NCI-H345 treated with DMSO at 0.1 percent for 48 hours (cell line): ENCODE results near the gene ZWILCH.
"Not testable (repeated sequence)": the region's sequence is repeated elsewhere in the genome, so short reads cannot be mapped to it uniquely, and the experiment has no call there.

Experiments
- DNase-seq: peaks from one replicate; lab custom pipeline; 2025; ENCODE audit not compliant: unreplicated experiment; lab: John Stamatoyannopoulos, UW

The ZWILCH gene

DNA sequence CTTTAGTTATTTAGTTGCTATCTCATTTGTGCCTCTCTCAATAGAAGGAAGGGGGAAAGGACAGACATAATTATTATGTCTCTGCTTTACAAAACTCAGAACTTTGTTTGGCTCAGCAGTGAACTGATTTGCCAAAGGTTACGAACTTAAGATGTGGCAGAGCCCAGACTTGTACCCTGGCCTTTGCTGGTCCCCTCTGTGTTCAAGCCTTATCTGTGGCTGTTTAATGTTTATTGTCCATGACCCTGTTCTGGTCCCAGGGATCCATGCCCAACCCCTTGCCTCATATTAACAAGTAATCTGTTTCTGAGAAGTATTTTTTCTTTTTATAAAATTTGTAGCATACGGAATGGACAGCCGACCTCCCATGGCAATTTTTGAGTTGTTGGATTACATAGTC is 18.2 kb upstream of the ZWILCH start:
- DNase-seq, result no peak

DNA sequence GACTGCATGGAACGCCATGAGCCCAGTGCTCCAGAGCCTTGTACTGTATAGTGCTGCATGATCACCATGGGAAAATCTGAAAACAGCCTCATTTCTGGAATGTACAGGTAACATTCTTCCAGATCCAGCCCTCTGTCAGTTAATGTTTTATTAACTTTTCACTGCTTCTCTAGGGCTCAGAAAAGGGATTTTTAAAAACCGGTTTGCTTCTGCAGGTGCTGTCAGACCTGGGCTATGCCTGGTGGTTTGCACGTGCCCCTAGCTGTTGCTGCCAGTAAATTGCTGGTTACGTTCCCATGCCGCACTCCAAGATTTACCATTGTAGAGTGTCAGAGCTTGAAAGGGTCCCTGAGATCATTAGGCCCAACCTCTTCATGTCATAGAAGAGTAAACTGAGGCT is 16.6 kb upstream of the ZWILCH start:
- DNase-seq, result no peak

DNA sequence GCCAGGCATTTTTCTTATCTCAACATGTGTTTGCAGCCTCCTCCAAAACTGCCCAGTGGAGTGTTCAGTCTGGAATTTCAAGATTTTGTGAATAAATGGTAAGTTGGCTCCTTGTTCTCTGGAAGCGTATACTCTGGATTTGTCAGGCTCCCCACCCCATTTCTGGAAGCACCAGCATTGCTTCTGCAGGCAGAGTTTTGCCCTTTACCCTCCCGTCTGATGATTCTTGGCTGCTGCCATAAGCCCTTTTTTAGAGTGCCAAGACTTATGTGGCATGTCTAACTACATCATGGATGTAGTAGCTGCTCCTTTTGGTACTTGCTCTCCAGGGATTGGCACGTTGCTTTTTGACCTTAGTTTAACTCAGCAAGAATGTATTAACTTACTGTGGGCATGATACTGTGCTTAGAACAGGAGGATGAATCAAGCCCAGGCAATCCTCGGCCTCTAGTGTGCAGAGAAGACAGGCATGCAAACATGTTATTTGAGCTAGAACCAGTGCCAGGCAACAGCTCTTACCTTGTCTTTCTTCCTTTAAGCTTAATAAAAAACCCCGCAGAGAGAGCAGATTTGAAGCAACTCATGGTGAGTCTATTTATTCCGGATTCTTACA is 15.8 kb upstream of the ZWILCH start:
- DNase-seq, result no peak

DNA sequence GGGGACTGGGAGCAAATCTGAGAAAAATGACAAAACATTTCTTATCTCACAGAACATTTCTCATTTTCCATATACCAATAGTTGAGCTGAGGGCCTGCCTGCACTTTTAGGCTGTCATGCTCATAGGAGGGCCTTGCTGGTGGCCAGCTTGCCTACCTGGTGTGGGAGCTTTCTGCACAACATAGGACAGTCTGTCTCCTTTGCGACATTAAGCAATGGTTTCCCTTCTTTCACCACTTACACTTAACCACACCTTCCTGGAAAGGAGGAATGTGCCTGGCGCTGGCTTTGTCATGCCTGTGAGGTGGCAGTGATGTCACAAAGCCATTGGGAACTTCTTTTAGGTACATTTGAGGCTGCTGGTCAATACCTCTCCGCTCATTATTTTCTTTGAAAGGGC is 13.3 kb upstream of the ZWILCH start:
- no peak for DNase-seq

DNA sequence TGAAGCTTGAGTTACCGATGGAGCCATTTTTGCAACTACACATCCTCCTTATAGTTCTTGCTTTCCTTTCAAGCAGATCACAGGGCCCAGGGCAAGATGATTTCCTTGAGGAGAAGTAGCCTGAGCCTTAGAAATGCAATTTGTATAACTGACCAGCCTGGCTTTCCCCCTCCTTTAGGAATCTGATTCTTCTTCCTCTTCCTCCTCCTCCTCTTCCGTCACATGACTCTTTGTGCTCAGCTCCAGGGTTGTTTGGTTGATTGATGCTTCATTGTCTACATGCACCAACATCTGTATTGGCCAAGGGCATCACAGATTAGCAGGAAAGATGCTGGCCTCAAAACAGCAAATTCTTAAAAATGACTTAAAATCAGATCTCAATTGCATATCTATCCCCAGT is 10.9 kb upstream of the ZWILCH start:
- DNase-seq, result no peak

DNA sequence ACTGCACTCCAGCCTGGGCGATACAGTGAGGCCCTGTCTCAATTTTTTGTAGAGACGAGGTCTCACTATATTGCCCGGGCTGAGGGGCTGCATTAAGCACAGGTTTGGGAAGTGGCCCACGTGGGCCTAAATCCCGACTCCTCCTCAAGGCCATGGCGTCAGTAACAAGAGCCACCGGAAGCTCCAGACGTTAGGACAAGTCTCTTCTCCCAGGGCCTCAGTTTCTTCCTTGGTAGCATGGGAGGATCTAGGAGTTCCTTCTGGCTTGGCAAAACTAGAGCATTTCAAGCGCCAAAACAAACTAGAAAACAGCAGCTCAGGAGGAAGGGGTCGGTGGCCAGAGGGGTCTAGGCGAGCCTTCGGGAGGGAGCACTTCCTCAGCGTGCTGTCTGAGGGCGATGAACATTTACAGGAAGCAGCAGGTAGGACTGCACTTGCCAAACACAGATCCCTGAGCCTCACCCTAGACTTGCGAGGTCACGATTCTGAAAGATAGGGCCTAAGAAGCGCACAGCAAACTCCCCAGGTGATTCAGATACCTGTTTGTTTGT is 8.1 kb upstream of the ZWILCH start:
- no peak for DNase-seq

DNA sequence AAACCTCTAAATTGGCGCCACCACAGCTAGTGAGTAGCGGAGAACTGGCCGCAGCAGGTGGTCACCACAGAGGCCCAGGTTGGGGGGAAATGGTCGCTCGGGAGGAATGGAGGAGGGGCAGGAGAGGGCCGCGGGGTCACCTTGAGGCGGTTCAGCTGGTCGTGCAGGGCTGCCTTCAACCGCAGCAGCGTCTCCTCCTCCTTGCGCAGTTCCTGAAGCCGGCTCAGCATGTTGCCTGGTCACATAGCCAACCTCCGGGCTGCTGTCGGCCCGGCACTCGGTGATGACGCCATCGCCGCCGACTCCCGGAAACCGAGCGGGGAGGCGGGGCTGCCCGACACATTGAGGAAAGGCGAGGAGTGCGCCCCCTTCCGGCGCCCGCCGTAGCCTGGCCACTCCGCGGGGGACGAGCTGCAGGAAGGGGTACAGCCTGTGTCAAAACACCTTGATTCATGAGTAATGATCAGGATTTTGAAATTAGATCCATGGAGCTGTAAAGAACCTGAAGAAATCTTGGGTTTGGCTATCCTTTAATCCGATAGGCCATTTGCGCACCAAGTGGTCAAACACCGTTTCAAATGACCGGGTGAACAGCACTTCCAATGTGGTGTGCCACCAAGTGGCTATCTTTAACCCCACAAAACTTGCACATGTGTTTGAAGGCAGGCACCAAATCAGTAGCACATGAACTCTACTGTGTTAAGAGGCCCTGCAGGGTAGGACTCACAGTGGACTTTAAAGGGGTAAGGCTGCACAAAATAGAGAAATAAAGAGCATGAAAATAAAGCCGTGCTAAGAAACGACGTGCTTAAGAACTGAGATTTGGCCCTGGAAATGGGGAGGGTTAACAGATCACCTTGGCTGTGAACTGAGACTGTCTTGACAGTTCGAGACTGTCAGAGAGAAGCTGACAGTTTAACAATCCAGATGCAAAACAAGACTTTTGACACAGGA is 7.3 kb upstream of the ZWILCH start, which contains the start of gene SNAPC5:
SNAPC5 (minus strand) TSS at position 261 of the 954 bp plus-strand sequence; CDS start at position 230, 31 bp downstream.
- DNase-seq, result peak; percentile 71

DNA sequence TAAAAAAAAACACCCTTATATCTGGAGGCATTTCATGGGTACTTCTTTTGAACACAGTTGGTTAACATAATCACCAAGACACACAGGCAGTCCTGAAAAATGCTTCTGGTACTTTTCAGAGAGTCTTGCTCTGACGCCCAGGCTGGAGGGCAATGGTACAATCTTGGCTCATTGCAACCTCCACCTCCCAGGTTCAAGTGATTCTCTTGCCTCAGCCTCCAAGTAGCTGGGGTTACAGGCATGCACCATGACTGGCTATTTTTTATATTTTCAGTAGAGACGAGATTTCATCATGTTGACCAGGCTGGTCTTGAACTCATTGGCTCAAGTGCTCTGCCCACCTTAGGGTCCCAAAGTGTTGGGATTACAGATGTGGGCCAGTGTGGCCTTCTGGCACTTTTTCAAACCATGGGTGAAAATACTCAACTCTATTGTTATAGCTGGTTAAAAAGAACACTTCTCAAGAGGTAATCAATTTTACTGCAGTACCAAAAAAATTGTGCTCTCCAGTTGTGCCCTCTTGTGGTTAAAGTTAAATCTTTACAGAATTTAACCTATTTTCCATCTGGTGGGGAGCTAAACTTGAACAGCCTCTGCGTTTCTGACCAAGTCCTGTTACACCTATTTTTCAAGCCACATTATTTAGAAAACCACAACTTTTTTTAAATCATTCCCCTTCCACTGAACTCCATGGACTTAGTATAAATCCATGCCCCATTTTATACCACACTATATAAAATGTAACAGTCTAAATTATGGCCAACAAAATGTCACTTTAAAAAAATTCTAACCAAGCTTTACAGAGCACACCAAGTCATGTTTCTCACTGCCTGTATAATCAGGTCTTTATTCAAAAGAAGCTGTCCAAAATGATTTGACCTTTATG is 6.4 kb upstream of the ZWILCH start:
- DNase-seq, result no peak

DNA sequence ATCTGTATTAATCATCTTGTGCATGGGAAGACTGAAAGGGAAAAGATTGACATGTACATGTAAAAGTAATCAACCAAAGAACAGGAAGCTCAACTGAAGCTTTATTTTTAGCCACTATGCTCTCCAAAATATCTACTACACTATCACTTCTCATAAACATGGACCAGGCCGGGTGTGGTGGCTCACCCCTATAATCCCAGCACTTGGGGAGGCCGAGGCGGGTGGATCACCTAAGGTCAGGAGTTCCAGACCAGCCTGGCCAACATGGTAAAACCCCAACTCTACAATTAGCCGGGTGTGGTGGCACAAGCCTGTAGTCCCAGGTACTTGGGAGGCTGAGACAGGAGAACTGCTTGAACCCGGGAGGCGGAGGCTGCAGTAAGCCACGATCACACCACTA is 4.8 kb upstream of the ZWILCH start:
- not testable (repeated sequence) for DNase-seq

DNA sequence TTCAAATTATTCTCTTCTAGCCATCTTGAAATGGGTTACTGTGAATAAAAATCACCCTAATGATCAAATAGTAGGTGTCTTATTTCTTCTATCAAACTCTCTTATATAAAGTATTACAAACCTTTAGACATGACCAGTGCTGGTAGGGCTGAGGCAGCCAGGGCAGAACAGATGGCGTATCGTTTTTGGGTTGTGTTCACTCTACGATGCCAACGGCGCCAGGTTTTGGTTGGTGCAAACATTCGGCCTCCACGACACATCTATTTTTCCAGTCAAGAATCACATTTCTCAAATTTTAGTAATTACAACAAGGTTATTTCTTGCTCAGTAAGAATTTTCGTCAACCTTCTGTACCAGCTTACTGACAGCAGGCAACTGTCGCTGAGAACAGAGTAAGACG is 2.6 kb upstream of the ZWILCH start:
- DNase-seq, result no peak

DNA sequence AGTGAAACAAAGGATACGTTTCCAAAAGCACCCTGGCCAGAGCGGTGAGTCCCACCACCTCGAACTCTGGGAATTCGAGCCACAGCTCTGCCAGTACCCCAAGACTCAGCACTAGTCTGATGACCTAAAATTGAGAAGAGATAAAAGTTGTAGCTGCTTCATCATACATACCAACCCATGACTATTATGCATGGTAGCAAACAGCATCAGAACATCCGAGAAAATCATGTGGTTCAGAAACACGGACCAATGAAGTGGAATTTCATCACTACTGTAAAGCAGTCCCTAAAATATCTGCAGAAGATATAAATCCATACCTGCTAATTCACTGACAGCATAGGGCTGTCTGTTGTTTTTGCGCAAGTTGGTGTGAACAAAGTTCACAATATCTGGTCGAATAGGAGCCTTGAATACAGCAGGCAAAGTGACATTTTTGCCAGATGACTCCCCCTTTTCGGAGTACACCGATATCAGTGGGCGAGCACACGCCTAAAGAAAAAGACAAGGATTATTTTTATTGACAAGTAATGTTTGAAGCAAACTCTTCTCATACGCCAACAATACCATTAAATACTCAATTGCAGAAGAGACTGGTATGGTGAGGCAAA is 2.0 kb upstream of the ZWILCH start:
- not testable (repeated sequence) for DNase-seq

DNA sequence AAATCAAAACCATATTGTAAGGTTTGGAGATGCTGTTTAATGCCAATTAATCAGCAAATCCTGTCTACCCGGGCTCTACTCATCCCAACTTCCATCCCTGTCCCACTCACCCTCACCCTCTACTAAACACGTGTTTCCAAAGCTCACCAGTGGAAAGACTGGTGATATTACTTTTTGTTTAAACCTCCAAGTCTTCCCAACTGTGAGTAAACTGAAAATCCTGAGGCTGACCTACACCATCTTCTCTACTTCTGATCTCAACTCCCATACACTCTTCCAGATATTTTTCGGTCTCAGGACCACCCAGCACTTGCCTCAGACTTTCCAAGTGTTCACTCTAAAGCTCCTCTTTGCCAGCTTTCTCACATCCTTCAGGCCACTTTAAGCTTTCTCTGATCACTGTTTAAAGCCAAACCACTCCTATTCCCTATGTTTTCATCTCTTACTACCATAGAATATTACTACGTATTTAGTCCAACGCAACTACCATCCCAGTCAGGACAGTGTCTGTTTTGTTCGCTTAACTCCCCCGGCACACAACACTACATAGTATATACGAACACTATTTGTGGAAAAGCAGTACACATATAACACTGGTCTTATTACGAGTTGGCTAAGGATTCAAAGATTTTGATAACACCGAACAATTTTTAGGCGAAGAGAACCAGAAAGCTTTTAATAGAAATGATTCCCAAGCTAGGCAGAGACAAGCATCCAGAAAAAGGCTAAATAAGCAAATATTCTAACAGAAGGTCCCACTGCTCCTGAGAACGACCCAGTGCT is 1.2 kb upstream of the ZWILCH start:
- DNase-seq, result no peak

DNA sequence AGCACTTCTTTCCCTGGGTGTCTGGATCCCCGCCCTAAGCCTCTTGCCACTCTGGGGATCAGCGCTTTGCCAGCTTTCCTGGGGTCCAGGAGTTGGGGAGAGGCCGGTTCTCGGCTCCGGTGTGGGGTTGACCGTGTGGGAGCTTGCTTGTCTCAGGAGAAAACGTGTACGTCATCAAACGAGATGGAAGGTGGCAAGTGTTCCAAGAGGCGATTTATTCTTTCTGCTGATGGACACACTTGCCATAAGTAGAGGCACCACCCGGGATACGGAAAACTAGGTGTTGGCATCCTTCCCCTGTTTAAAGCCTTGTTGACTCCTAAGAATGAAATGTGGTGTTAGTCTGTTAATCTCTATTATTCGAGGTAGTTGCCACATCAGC is 295 bp downstream of the ZWILCH start:
- no peak for DNase-seq

DNA sequence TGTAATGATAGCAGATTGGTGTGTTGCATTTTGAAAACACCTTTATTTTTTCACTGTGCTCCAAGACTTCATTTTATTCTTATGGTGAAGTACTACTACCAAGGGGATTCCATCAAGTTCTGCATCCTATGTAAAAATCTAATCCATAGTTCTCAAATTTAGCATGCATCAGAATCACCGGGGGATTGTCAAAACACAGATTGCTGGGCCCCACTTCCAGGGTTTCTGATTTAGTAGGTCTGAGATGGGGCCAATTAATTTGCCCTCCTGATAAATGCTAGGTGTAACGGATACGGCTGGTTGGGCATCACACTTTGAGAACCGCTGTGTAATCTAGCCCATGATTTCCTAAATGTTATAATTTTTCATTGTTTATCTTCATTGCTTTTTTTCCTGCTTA is 692 bp downstream of the ZWILCH start:
- no peak for DNase-seq

DNA sequence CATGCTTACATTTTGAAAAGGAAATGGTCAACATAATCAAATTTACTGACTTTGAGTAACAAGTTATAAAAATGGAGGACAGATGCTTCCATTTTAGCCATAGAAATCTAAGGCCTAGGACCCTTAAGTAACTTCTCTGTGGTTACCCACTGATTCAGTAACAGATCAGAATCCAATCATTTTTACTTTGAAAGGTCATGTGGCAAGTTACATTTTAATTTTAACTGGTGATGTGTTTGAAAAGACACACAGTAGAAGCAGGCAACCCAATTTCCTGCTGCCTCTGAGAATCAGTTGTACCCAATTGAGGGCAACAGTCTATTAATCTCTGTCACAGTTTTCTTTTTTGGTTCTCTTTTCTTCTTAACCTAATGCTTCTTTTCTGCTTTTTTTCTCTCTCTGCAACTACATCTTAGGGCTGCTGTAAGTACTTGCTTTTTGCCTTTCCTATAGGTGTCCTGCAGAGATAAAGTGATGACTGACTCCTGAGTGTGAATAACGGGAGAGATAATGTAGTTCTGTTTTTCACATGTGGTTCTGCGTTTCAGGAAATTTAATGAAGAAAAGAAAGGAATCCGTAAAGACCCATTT is 3.3 kb downstream of the ZWILCH start:
- DNase-seq, result no peak

DNA sequence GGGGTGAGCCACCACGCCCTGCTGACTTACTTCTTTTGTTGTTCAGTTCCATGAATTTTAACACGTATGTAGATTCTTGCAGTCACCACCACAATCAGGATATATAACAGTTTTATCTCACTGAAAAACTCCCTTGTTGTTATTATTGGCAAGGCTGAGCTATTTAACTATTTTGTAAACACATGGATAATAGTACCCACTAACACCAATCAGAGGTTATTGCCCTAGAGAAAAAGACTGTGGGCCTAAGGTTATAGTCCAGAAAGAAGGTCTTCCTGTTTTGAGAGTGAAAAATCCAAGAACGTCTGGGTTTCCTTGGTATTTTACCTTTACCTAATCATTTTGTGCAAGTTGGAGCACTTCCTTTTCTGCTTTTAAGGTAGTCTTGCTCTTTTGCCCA is 9.5 kb downstream of the ZWILCH start:
- no peak for DNase-seq

DNA sequence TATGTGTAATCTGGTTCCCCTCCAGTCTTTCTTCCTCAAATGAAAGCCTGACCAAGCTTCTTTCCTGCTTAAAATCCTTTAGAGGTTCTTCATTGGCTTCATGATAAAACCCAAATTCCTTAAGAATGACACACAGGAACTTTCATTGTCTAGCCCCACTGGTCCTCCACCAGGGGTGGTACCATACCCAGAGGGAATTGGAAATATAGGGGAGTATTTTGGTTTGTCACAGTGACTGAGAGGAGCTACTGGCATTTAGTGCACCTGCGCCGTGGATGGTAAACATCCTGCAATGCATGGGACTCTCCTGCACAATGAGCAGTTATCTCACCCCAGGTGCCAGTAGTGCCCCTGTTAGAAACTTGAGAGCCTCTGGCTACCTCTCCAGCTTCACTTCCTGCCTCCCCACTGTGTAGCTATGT is 10.8 kb downstream of the ZWILCH start:
- DNase-seq, result no peak

DNA sequence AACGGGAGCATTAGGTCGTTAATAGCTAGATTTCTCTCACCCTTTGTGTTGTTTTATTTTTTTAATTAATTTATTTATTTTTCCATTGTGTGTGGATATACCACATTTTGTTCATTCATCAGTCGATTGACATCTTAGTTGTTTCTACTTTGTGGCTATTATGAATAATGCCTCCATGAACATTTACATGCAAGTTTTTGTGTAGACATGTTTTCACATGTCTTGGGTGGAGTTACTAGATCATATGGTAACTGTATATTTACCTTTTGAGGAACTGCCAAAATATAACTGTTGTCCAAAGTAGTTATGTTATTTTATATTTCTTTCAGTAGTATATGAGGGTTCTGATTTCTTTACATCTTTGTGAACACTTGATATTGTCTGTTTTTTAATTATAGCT is 18.8 kb downstream of the ZWILCH start:
- no peak for DNase-seq

DNA sequence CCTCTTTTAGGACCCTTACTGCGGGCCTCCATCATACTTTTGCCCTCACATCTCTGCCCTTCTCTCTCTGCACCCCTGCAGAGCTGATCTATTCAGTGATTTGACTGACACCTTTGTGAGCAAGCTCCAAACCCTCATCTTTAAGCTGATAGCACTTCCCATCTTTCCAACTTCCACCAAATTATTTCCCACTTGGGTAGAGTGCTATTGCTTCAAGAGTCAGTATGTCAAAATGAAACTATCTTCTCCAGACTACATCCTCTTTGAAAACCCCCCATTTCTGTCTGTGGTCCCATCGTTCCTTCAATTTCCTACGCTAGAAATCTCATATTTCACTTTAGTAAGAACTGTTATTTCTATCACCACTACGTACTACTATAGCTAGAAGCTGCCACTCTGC is 19.7 kb downstream of the ZWILCH start:
- DNase-seq, result no peak

DNA sequence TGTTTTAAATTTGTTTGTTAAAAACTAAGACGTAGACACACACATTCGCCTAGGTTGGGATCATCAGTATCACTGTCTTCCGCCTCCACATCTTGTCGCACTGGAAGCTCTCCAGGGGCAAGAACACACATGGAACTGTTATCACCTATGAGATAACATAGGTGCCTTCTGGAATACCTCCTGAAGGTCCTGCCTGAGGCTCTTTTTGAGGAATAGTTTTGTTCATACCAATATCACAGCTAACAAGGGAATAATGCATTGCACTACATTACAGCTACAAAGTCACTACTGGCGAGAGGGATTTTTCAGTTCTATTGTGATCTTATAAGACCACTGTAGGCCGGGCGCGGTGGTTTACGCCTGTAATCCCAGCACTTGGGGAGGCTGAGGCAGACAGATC is 29.9 kb downstream of the ZWILCH start:
- DNase-seq, result no peak
